Cardiac muscle cell (in vitro differentiated cells and primary cell): ENCODE data around the gene UBE3D. TPM values are rescaled to one million over a fixed set of nuclear protein-coding genes. Genes with fewer than 3 reads are reported as not detected.

Experiments
- DNase-seq, 2 donors: peaks; one replicate each; pipeline versions ENCODE4 v3.0.0 to v3.0.0-alpha.2; 2010 to 2017; ENCODE audit warnings: low read depth in 1 of 2, low spot score in 1 of 2
- H3K27ac ChIP-seq: fragments of 200-600 bp; sonication (generic); 2 replicates; pipeline ENCODE4 v1.5.1; 2016
- H3K27me3 ChIP-seq: fragments of 200-600 bp; sonication (generic); 2 replicates; pipeline ENCODE4 v1.6.0; 2016; ENCODE audit warnings: control low read depth
- H3K36me3 ChIP-seq: fragments of 200-600 bp; sonication (generic); 2 replicates; pipeline ENCODE4 v1.5.1; 2016; ENCODE audit warnings: control low read depth
- H3K4me1 ChIP-seq: fragments of 200-600 bp; sonication (generic); 2 replicates; pipeline ENCODE4 v1.8.1; 2017; ENCODE audit warnings: low read depth, mild to moderate bottlenecking, mixed run types
- H3K4me3 ChIP-seq: fragments of 200-600 bp; sonication (generic); 2 replicates; pipeline ENCODE4 v1.5.1; 2016; ENCODE audit warnings: mild to moderate bottlenecking
- H3K9me3 ChIP-seq: fragments of 200-600 bp; sonication (generic); 2 replicates; pipeline ENCODE4 v1.5.1; 2017; ENCODE audit warnings: low read depth, mild to moderate bottlenecking, control low read depth
- CTCF ChIP-seq: IDR thresholded peaks from 2 replicates; pipeline ENCODE4 v1.5.1; 2012; ENCODE audit warnings: low read depth, mild to moderate bottlenecking, low read length
- polyA plus RNA-seq: library from polyadenylated mRNA; unstranded; fragments of >200 nt; fragmentation: Nextera tagmentation; extraction: Ambion mirVana; gene quantifications from 2 replicates; pipeline ENCODE4 v1.2.1, GENCODE V29; 2016
- total RNA-seq: library from RNA; depleted of rRNA; stranded (reverse); fragments of >200 nt; gene quantifications from 2 replicates; pipeline ENCODE4 v1.2.3, GENCODE V29; 2016

The UBE3D gene
- total and polyA plus RNA-seq, 2 experiments from 2014 or later: 14.5 to 19.5 TPM

DNA sequence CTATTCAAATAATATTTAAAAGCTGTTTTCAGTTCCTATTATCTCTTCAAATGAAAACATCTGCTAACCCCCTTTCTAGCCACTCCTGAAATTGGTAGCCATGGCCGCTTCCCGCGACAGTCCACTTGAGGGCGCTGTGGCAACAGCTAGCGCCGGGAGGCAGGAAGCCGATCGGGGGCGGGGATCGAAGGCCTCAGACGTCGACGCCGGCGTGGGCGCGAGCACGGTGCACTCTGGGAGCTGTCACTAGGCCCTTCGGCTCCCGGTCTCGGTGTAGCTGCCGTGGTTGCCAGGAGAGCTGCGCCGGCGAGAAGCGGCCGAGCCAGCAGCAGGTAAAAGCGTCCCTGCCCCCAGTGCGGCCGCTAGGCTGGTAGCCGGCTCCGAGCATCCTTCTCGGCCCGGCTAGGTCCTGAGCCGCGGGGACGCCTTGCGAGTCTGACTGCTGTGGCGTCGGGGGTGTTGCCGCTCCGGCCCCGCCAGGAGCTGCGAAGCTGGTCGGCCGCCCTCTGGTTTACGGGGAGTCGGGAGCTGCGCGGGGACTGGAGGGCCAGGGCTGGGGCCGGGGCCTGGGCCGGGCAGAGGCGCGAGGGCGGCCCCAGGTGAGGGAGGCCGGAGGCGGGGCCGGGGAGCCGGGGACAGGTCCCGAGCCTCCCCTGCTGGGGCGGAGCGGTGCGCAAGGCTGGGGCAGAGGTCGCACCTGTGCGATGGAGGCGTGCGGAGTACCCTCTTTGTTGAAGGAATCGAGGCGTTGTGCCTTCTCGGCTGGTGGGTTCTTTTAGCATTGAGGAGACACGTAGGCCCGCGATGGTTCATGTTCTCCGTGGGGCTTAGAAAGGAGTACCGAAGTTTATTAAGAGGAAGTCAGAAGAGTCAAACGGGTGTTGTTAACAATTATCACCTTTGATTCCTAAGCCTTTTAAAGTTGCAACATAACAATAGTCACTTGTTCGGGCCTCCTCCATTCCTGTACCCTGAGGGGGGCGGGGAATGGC, 2.1 kb upstream of the UBE3D start, which contains the start of gene DOP1A:
Gene DOP1A (plus strand): TSS at position 224 of the 992 bp plus-strand sequence. CDS start 29,307 bp downstream, outside the sequence.
- peak within 1 kb of the TSS; percentile 54 for H3K4me3 ChIP-seq
- peaks cover 17% of the 10 kb centered on the region for H3K4me1 ChIP-seq
- H3K27me3 ChIP-seq: no peaks in the 10 kb centered on the region
- H3K27ac ChIP-seq: peak within 1 kb of the TSS; percentile 79
- DNase-seq: peak; percentile 96 to 98
- H3K36me3 ChIP-seq: no peaks in the 10 kb centered on the region
- H3K9me3 ChIP-seq: no peaks in the 10 kb centered on the region
- peak; percentile 97 for TF ChIP-seq CTCF

DNA sequence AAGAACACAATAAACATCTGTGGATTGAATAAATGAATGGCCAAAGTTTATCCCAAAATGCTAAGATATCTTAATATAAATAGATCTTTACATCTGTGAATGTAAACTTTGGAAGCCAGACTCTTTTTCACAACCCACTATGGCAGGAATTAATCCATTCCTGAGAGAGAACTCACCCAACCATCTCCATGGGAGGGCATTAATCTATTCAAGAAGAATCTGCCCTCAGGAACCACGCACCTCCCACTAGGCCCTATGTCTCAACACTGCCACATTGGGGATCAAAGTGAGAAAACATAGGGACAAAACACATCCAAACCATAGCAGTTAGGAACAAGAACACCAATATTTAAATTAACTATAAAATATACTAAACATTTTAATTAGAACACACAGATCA, 3.4 kb downstream of the UBE3D start:
- Histone ChIP-seq H3K27me3 (no peaks in the 10 kb centered on the region), H3K27ac (no peak overlapping the region), H3K36me3 (no peaks in the 10 kb centered on the region), H3K9me3 (no peaks in the 10 kb centered on the region), H3K4me1 (no peaks in the 10 kb centered on the region), H3K4me3 (no peak overlapping the region)
- peak in 1 of 2 donors; percentile 17 for DNase-seq
- TF ChIP-seq CTCF: no peak

GRCh38 chr6:83061190-83061589, 4.5 kb downstream of the UBE3D start:
- no peaks in the 10 kb centered on the region for H3K4me1 ChIP-seq
- no peaks in the 10 kb centered on the region for H3K9me3 ChIP-seq
- no peak overlapping the region for H3K4me3 ChIP-seq
- DNase-seq: no peak
- H3K36me3 ChIP-seq: peaks cover 10% of the 10 kb centered on the region
- H3K27ac ChIP-seq: no peak overlapping the region
- no peaks in the 10 kb centered on the region for H3K27me3 ChIP-seq
- TF ChIP-seq CTCF: no peak

DNA sequence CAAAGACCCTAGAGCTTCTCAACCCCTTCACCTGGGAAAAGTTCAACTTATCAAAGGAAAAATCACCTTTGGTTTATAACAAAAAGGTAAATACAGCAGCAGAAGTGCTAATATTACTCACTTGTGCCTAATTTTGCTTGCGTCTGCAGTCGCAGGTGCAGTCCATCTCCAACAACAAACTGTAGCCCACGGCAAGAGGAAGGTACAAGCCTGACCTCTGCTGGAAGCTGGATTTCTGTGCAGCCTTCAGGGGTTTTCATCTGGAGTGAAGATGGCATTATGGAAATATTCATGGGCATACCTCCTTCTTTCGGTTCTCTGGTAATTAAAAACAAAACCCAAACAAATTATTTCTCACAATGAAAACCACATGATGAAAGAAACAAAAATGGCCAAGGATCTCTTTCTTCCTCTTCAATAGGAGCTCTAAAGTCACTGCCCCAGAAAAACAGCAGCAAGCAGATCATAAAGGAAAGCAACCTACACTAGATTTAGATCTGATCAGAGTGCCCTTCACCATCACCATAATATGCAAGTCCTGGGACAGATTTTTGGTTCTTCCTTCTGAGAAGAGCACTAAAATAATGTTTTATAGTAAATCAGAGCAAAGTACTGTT, 7.8 kb downstream of the UBE3D start:
- Histone ChIP-seq H3K4me1 (no peaks in the 10 kb centered on the region), H3K27me3 (no peaks in the 10 kb centered on the region), H3K9me3 (no peaks in the 10 kb centered on the region), H3K36me3 (peaks cover 10% of the 10 kb centered on the region), H3K4me3 (no peak overlapping the region), H3K27ac (no peak overlapping the region)
- TF ChIP-seq CTCF: peak; percentile 84
- peak; percentile 59 to 66 for DNase-seq

GRCh38 chr6:83055366-83055964, 10.2 kb downstream of the UBE3D start:
- Histone ChIP-seq H3K4me1 (peaks cover 9% of the 10 kb centered on the region), H3K27me3 (no peaks in the 10 kb centered on the region), H3K36me3 (peaks cover 10% of the 10 kb centered on the region), H3K9me3 (no peaks in the 10 kb centered on the region), H3K4me3 (no peak overlapping the region), H3K27ac (no peak overlapping the region)
- peak; percentile 83 for TF ChIP-seq CTCF
- DNase-seq: peak; percentile 63 to 66
